Measurements from ENCODE around the gene CEP170B. TPM values are rescaled to one million over a fixed set of nuclear protein-coding genes. Genes with fewer than 3 reads are reported as not detected.

CEP170B gene
- total and polyA plus RNA-seq, 9 of the 15 experiments (the other 6 are each of a cell fraction or from before 2014, with no cell fraction given), result 0.01 to 10.2 (median 2.2) TPM

DNA sequence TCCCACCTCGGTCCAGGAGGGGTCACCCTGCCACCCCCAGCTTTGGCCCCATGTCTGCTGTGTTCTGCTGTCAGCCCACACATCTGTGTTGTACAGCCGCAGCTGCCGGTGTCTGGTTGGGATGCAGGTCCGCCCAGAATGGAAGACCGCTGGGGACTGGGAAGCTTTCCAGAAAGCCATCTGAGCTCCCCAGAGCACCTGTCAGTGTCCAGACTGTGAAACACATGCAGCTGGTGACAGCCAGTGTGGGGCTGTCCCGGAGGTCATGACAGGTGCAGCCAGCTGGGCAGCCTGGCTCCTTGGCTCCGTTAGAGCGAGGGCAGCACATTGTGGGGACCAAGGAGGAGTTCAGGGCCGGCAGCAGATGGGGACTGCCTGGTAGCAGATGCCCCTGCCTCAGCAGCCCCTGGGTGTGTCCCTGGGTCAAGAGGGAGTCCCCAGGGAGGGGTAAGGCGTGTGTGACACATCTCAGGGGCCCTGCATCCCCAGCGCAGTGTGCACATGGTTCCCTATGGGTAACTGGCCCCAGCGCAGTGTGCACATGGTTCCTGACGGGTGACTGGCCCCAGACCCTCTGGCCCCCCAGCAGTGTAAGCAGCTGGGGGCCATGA lies 16.4 kb downstream of the CEP170B start (continued):
- TF ChIP-seq, protein P1, sequence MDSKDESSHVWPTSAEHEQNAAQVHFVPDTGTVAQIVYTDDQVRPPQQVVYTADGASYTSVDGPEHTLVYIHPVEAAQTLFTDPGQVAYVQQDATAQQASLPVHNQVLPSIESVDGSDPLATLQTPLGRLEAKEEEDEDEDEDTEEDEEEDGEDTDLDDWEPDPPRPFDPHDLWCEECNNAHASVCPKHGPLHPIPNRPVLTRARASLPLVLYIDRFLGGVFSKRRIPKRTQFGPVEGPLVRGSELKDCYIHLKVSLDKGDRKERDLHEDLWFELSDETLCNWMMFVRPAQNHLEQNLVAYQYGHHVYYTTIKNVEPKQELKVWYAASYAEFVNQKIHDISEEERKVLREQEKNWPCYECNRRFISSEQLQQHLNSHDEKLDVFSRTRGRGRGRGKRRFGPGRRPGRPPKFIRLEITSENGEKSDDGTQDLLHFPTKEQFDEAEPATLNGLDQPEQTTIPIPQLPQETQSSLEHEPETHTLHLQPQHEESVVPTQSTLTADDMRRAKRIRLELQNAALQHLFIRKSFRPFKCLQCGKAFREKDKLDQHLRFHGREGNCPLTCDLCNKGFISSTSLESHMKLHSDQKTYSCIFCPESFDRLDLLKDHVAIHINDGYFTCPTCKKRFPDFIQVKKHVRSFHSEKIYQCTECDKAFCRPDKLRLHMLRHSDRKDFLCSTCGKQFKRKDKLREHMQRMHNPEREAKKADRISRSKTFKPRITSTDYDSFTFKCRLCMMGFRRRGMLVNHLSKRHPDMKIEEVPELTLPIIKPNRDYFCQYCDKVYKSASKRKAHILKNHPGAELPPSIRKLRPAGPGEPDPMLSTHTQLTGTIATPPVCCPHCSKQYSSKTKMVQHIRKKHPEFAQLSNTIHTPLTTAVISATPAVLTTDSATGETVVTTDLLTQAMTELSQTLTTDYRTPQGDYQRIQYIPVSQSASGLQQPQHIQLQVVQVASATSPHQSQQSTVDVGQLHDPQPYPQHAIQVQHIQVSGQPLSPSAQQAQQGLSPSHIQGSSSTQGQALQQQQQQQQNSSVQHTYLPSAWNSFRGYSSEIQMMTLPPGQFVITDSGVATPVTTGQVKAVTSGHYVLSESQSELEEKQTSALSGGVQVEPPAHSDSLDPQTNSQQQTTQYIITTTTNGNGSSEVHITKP (IDR thresholded peaks at IDR 0.05; ENCODE audit: partially characterized antibody), result no peak
- TF ChIP-seq, protein P2, sequence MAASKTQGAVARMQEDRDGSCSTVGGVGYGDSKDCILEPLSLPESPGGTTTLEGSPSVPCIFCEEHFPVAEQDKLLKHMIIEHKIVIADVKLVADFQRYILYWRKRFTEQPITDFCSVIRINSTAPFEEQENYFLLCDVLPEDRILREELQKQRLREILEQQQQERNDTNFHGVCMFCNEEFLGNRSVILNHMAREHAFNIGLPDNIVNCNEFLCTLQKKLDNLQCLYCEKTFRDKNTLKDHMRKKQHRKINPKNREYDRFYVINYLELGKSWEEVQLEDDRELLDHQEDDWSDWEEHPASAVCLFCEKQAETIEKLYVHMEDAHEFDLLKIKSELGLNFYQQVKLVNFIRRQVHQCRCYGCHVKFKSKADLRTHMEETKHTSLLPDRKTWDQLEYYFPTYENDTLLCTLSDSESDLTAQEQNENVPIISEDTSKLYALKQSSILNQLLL (CRISPR knock-in tag; IDR thresholded peaks at IDR 0.05; ENCODE audit: borderline replicate concordance), result no peak
- TF ChIP-seq KLF1 (tag; IDR thresholded peaks at IDR 0.05) (no peak), SIX5 (IDR thresholded peaks at IDR 0.05; ENCODE audit: borderline replicate concordance in 1 of 2, insufficient read depth in 1 of 2, low read depth in 1 of 2, low read length in 2 of 2) (no peak), NRF1 (conservative IDR thresholded peaks at IDR 0.05 in 1 of 2, IDR thresholded peaks at IDR 0.05 in 1 of 2) (no peak), CHCHD3 (CRISPR knock-in tag; IDR thresholded peaks at IDR 0.05) (no peak), SOX6 (IDR thresholded peaks at IDR 0.05) (no peak)
- TF ChIP-seq, protein P3, sequence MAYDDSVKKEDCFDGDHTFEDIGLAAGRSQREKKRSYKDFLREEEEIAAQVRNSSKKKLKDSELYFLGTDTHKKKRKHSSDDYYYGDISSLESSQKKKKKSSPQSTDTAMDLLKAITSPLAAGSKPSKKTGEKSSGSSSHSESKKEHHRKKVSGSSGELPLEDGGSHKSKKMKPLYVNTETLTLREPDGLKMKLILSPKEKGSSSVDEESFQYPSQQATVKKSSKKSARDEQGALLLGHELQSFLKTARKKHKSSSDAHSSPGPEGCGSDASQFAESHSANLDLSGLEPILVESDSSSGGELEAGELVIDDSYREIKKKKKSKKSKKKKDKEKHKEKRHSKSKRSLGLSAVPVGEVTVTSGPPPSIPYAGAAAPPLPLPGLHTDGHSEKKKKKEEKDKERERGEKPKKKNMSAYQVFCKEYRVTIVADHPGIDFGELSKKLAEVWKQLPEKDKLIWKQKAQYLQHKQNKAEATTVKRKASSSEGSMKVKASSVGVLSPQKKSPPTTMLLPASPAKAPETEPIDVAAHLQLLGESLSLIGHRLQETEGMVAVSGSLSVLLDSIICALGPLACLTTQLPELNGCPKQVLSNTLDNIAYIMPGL (CRISPR knock-in tag; IDR thresholded peaks at IDR 0.05), result no peak
- TF ChIP-seq, protein P4, sequence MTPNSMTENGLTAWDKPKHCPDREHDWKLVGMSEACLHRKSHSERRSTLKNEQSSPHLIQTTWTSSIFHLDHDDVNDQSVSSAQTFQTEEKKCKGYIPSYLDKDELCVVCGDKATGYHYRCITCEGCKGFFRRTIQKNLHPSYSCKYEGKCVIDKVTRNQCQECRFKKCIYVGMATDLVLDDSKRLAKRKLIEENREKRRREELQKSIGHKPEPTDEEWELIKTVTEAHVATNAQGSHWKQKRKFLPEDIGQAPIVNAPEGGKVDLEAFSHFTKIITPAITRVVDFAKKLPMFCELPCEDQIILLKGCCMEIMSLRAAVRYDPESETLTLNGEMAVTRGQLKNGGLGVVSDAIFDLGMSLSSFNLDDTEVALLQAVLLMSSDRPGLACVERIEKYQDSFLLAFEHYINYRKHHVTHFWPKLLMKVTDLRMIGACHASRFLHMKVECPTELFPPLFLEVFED (CRISPR knock-in tag; conservative IDR thresholded peaks at IDR 0.05), result no peak

All from K562 (cell line).